Measurements from ENCODE around the gene KCNA1. TPM values are rescaled to one million over a fixed set of nuclear protein-coding genes. Genes with fewer than 3 reads are reported as not detected.
A peak's percentile ranks its signal among the peaks of the same experiment; 100 is the strongest.

Gene KCNA1
- total RNA-seq, 1 experiment from 2014 or later: not detected

GRCh38 chr12:4960030-4960429 is 50.3 kb downstream of the KCNA1 start:
- TF ChIP-seq EZH2 (IDR thresholded peaks at IDR 0.05; ENCODE audit: borderline replicate concordance, low read depth, low read length, poor library complexity, severe bottlenecking) (no peak), CTCF (conservative IDR thresholded peaks at IDR 0.05; ENCODE audit: low read depth, low read length) (no peak)
- BruUV-seq (replicated peaks): no TSS peak
- H3K36me3 ChIP-seq (ENCODE audit: insufficient read depth, low read length, poor library complexity, severe bottlenecking): no peaks in the 10 kb centered on the region
- DNase-seq (ENCODE audit: low spot score): peak; percentile 37
- ChIA-PET POLR2A (ENCODE audit: low non-redundant PET) (no interaction called here), CTCF (interaction anchor here (0.5 kb wide), 1 partner anchor 16 kb away, joined by 3 read pairs; no protein-coding TSS in a partner anchor)
- no peak overlapping the region for H3K27ac ChIP-seq (ENCODE audit: low read depth, low read length, poor library complexity, severe bottlenecking)
- no peak overlapping the region for H3K4me3 ChIP-seq (ENCODE audit: low read depth, low read length, poor library complexity, severe bottlenecking)
- no peaks in the 10 kb centered on the region for H3K4me1 ChIP-seq (ENCODE audit: insufficient read depth, low read length, poor library complexity, severe bottlenecking)
- H3K9me3 ChIP-seq (ENCODE audit: low read depth, low read length, poor library complexity, severe bottlenecking): no peaks in the 10 kb centered on the region
- H3K27me3 ChIP-seq (replicated peaks; ENCODE audit: insufficient read depth, low read depth, low read length, poor library complexity): peaks cover 48% of the 10 kb centered on the region
- intact Hi-C loops (cut with micrococcal nuclease; ENCODE audit: unreplicated experiment): no loop called here

GRCh38 chr12:4960547-4960946 is 50.8 kb downstream of the KCNA1 start:
- no peak overlapping the region for H3K4me3 ChIP-seq (ENCODE audit: low read depth, low read length, poor library complexity, severe bottlenecking)
- TF ChIP-seq EZH2 (IDR thresholded peaks at IDR 0.05; ENCODE audit: borderline replicate concordance, low read depth, low read length, poor library complexity, severe bottlenecking) (no peak), CTCF (conservative IDR thresholded peaks at IDR 0.05; ENCODE audit: low read depth, low read length) (no peak)
- no peaks in the 10 kb centered on the region for H3K4me1 ChIP-seq (ENCODE audit: insufficient read depth, low read length, poor library complexity, severe bottlenecking)
- POLR2A ChIA-PET (ENCODE audit: low non-redundant PET): no interaction called here
- H3K9me3 ChIP-seq (ENCODE audit: low read depth, low read length, poor library complexity, severe bottlenecking): no peaks in the 10 kb centered on the region
- no peak overlapping the region for H3K27ac ChIP-seq (ENCODE audit: low read depth, low read length, poor library complexity, severe bottlenecking)
- peaks cover 54% of the 10 kb centered on the region for H3K27me3 ChIP-seq (replicated peaks; ENCODE audit: insufficient read depth, low read depth, low read length, poor library complexity)
- BruUV-seq (replicated peaks): no TSS peak
- CTCF ChIA-PET: interaction anchor here (0.5 kb wide), 1 partner anchor 16 kb away, joined by 3 read pairs; no protein-coding TSS in a partner anchor
- no peaks in the 10 kb centered on the region for H3K36me3 ChIP-seq (ENCODE audit: insufficient read depth, low read length, poor library complexity, severe bottlenecking)
- no peak for DNase-seq (ENCODE audit: low spot score)
- intact Hi-C loops (cut with micrococcal nuclease; ENCODE audit: unreplicated experiment): no loop called here

GRCh38 chr12:4961311-4961710 is 51.6 kb downstream of the KCNA1 start:
- Histone ChIP-seq H3K27me3 (replicated peaks; ENCODE audit: insufficient read depth, low read depth, low read length, poor library complexity) (peaks cover 56% of the 10 kb centered on the region), H3K9me3 (ENCODE audit: low read depth, low read length, poor library complexity, severe bottlenecking) (no peaks in the 10 kb centered on the region), H3K27ac (ENCODE audit: low read depth, low read length, poor library complexity, severe bottlenecking) (no peak overlapping the region), H3K36me3 (ENCODE audit: insufficient read depth, low read length, poor library complexity, severe bottlenecking) (no peaks in the 10 kb centered on the region), H3K4me1 (ENCODE audit: insufficient read depth, low read length, poor library complexity, severe bottlenecking) (no peaks in the 10 kb centered on the region), H3K4me3 (ENCODE audit: low read depth, low read length, poor library complexity, severe bottlenecking) (no peak overlapping the region)
- CTCF ChIA-PET: no interaction called here
- no TSS peak for BruUV-seq (replicated peaks)
- DNase-seq (ENCODE audit: low spot score): no peak
- intact Hi-C loops (cut with micrococcal nuclease; ENCODE audit: unreplicated experiment): no loop called here
- POLR2A ChIA-PET (ENCODE audit: low non-redundant PET): no interaction called here
- no peak for TF ChIP-seq CTCF (conservative IDR thresholded peaks at IDR 0.05; ENCODE audit: low read depth, low read length)
- TF ChIP-seq EZH2 (IDR thresholded peaks at IDR 0.05; ENCODE audit: borderline replicate concordance, low read depth, low read length, poor library complexity, severe bottlenecking): no peak

Measured in A673 (cell line).